HCT116 (cell line): ENCODE data around the gene HOXB8.

Experiments
- POLR2A ChIP-seq: IDR thresholded peaks from 2 replicates; pipeline ENCODE4 v1.7.0; 2011; ENCODE audit warnings: borderline replicate concordance; ENCODE audit not compliant: insufficient read depth, insufficient read length; ENCODE audit errors: extremely low read depth
- TCF7L2 ChIP-seq: IDR thresholded peaks from 2 replicates; pipeline ENCODE4 v1.7.0; 2011; ENCODE audit warnings: borderline replicate concordance, inconsistent platforms; ENCODE audit not compliant: insufficient read depth, insufficient read length; ENCODE audit errors: extremely low read depth
- ZFX ChIP-seq: fragments of 450-650 bp; IDR thresholded peaks from 2 replicates; pipeline ENCODE4 v1.6.1; 2017
- TF ChIP-seq, protein P1 (sequence below), 3 experiments: fragments of 200-600 bp in 1 of 3; sonication (generic) in 1 of 3; IDR thresholded peaks in 2 of 3; conservative IDR thresholded peaks in 1 of 3; 2 replicates each; pipeline ENCODE4 v1.5.1; 2012 to 2017; ENCODE audit warnings: low read depth in 2 of 3, low read length in 2 of 3, antibody characterized with exemption in 1 of 3, borderline replicate concordance in 1 of 3, control low read depth in 1 of 3, mild to moderate bottlenecking in 1 of 3, mixed read lengths in 1 of 3, mixed run types in 1 of 3, moderate library complexity in 1 of 3; ENCODE audit not compliant: insufficient read depth in 1 of 3
- TF ChIP-seq, protein P2 (sequence below): IDR thresholded peaks from 2 replicates; pipeline ENCODE4 v1.6.1; 2012; ENCODE audit warnings: low read depth

DNA sequence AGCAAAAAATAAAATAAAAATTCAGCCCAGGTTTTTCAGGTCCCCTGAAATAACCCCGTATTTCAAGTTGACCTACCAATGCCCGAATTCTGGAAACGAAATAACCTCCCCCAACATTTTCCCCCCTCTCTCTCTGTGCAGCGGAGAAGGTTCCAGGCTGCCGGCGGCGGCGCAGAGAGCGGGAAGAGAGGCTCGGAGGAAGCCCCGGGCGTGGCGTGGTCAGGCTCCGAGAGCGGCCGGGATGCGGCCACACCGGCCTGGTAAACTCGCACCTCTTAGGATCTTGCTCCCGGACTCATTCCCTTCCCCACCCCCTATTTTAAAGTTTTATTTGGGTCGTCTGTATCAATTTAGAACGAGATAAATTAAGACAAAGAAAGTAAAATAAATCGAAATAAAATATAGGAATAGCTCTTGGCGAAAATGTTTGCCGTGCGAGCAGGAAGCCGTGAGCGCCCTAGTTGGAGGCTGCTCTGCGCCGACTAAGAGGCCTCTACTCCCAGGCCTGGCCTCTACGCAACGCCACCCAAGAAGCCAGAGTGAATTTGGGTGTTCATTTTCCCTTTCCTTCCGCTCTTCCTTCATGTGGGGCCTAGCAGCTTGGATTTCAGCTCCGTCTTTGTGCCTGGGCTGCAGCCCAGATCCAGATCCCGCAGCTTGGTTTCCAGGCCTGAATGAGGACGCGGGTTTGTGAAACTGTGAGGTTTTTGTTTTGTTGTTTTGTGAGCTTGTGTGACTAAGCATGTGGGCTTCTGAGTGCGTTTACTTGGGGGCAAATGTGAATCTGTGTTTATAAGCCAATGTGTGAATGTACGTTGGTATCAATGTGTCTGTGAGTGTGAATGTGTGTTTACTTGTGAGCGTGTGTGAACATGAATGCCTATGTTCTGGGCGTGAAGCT, 8.9 kb downstream of the HOXB8 start:
- no peak for TF ChIP-seq POLR2A
- no peak for TF ChIP-seq TCF7L2
- TF ChIP-seq, protein P1, sequence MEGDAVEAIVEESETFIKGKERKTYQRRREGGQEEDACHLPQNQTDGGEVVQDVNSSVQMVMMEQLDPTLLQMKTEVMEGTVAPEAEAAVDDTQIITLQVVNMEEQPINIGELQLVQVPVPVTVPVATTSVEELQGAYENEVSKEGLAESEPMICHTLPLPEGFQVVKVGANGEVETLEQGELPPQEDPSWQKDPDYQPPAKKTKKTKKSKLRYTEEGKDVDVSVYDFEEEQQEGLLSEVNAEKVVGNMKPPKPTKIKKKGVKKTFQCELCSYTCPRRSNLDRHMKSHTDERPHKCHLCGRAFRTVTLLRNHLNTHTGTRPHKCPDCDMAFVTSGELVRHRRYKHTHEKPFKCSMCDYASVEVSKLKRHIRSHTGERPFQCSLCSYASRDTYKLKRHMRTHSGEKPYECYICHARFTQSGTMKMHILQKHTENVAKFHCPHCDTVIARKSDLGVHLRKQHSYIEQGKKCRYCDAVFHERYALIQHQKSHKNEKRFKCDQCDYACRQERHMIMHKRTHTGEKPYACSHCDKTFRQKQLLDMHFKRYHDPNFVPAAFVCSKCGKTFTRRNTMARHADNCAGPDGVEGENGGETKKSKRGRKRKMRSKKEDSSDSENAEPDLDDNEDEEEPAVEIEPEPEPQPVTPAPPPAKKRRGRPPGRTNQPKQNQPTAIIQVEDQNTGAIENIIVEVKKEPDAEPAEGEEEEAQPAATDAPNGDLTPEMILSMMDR (IDR thresholded peaks at IDR 0.05 in 2 of 3, conservative IDR thresholded peaks at IDR 0.05 in 1 of 3; ENCODE audit: borderline replicate concordance in 1 of 3, insufficient read depth in 1 of 3, low read depth in 2 of 3, low read length in 2 of 3) = no peak
- TF ChIP-seq, protein P2, sequence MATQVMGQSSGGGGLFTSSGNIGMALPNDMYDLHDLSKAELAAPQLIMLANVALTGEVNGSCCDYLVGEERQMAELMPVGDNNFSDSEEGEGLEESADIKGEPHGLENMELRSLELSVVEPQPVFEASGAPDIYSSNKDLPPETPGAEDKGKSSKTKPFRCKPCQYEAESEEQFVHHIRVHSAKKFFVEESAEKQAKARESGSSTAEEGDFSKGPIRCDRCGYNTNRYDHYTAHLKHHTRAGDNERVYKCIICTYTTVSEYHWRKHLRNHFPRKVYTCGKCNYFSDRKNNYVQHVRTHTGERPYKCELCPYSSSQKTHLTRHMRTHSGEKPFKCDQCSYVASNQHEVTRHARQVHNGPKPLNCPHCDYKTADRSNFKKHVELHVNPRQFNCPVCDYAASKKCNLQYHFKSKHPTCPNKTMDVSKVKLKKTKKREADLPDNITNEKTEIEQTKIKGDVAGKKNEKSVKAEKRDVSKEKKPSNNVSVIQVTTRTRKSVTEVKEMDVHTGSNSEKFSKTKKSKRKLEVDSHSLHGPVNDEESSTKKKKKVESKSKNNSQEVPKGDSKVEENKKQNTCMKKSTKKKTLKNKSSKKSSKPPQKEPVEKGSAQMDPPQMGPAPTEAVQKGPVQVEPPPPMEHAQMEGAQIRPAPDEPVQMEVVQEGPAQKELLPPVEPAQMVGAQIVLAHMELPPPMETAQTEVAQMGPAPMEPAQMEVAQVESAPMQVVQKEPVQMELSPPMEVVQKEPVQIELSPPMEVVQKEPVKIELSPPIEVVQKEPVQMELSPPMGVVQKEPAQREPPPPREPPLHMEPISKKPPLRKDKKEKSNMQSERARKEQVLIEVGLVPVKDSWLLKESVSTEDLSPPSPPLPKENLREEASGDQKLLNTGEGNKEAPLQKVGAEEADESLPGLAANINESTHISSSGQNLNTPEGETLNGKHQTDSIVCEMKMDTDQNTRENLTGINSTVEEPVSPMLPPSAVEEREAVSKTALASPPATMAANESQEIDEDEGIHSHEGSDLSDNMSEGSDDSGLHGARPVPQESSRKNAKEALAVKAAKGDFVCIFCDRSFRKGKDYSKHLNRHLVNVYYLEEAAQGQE = no peak
- no peak for TF ChIP-seq ZFX
